Fibroblast of mammary gland (primary cell): ENCODE results near the gene PRKAG2.
"Not testable (repeated sequence)": the region's sequence is repeated elsewhere in the genome, so short reads cannot be mapped to it uniquely, and the experiment has no call there.

Source experiments
- DNase-seq: peaks from one replicate; pipeline ENCODE4 v3.0.0-alpha.2; 2010; ENCODE audit warnings: low read depth
- H3K4me3 ChIP-seq: 2 replicates; pipeline ENCODE4 v1.5.1; 2011; ENCODE audit warnings: low read depth, mild to moderate bottlenecking, low read length, moderate library complexity; ENCODE audit not compliant: control insufficient read depth
- TF ChIP-seq, protein P1 (sequence below): conservative IDR thresholded peaks from 2 replicates; pipeline ENCODE4 v1.5.1; 2011; ENCODE audit warnings: low read depth, low read length, inconsistent platforms; ENCODE audit not compliant: control insufficient read depth, insufficient read depth

The PRKAG2 gene

GRCh38 chr7:151786936-151787335 lies 90.0 kb downstream of the PRKAG2 start:
- no peak for DNase-seq
- TF ChIP-seq, protein P1, sequence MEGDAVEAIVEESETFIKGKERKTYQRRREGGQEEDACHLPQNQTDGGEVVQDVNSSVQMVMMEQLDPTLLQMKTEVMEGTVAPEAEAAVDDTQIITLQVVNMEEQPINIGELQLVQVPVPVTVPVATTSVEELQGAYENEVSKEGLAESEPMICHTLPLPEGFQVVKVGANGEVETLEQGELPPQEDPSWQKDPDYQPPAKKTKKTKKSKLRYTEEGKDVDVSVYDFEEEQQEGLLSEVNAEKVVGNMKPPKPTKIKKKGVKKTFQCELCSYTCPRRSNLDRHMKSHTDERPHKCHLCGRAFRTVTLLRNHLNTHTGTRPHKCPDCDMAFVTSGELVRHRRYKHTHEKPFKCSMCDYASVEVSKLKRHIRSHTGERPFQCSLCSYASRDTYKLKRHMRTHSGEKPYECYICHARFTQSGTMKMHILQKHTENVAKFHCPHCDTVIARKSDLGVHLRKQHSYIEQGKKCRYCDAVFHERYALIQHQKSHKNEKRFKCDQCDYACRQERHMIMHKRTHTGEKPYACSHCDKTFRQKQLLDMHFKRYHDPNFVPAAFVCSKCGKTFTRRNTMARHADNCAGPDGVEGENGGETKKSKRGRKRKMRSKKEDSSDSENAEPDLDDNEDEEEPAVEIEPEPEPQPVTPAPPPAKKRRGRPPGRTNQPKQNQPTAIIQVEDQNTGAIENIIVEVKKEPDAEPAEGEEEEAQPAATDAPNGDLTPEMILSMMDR = no peak

GRCh38 chr7:151786241-151786640 lies 90.7 kb downstream of the PRKAG2 start:
- H3K4me3 ChIP-seq = no peak overlapping the region
- TF ChIP-seq, protein P1 = no peak
- no peak for DNase-seq

More at GRCh38 chr7:151786936-151787335, 90.0 kb downstream of the PRKAG2 start:
- H3K4me3 ChIP-seq = no peak overlapping the region

- DNase-seq = no peak
- H3K4me3 ChIP-seq = no peak overlapping the region
- TF ChIP-seq, protein P1 = no peak
Measured at GRCh38 chr7:151785681-151785965, 91.3 kb downstream of the PRKAG2 start.

GRCh38 chr7:151784853-151785680 lies 91.8 kb downstream of the PRKAG2 start:
- TF ChIP-seq, protein P1 = no peak
- no peak overlapping the region for H3K4me3 ChIP-seq
- no peak for DNase-seq

- no peak overlapping the region for H3K4me3 ChIP-seq
- DNase-seq = no peak
- TF ChIP-seq, protein P1 = no peak
Measured at GRCh38 chr7:151783958-151784575, 92.8 kb downstream of the PRKAG2 start.

- TF ChIP-seq, protein P1 = peak; percentile 47
- DNase-seq = peak; percentile 32
- peak overlapping the region; percentile 13 for H3K4me3 ChIP-seq
Measured at GRCh38 chr7:151782598-151783448, 94.1 kb downstream of the PRKAG2 start.

- DNase-seq, H3K4me3 ChIP-seq: not testable (repeated sequence)
Measured at GRCh38 chr7:151782256-151782597, 94.7 kb downstream of the PRKAG2 start.
